ENCODE results near the gene TAS1R3. TPM values are rescaled to one million over a fixed set of nuclear protein-coding genes. Genes with fewer than 3 reads are reported as not detected.
A peak's percentile ranks its signal among the peaks of the same experiment; 100 is the strongest.
"Not testable (repeated sequence)": the region's sequence is repeated elsewhere in the genome, so short reads cannot be mapped to it uniquely, and the experiment has no call there.

Gene TAS1R3
- total RNA-seq, 1 donor from 2014 or later = 1.1 TPM

DNA sequence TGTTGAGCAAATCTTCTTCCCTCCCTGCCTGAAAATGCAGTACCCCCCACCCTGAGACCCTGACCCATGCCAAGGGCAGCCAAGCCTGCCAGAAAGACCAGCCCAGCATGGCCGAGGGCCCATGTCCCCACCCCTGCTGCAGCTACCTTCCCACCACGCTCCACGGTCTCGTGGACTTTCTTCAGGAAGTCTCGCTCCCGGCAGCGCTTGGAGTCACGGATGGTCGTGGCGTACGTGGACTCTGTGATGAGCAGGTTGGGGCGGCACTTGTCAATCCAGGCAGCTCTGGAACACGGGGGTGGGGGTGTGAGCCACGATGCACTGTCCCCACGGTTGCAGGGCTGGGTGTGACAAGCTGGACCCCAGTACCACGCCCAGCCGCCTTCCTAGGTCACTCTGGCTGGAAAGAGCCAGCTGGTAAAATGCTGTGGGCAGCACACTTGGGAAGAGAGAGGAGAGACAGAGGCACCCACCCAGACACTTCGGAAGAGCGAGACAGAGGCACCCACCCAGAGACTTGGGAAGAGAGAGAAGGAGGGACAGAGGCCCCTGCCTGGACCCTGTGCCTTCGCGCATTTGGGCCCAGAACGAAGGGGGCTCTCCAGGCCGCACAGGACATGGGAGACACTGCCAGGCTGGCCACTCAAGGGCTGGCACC, 16.3 kb upstream of the TAS1R3 start:
- H3K36me3 Mint-ChIP-seq (ENCODE audit: insufficient read depth) = peaks cover 3% of the 10 kb centered on the region
- TF ChIP-seq, protein P1, sequence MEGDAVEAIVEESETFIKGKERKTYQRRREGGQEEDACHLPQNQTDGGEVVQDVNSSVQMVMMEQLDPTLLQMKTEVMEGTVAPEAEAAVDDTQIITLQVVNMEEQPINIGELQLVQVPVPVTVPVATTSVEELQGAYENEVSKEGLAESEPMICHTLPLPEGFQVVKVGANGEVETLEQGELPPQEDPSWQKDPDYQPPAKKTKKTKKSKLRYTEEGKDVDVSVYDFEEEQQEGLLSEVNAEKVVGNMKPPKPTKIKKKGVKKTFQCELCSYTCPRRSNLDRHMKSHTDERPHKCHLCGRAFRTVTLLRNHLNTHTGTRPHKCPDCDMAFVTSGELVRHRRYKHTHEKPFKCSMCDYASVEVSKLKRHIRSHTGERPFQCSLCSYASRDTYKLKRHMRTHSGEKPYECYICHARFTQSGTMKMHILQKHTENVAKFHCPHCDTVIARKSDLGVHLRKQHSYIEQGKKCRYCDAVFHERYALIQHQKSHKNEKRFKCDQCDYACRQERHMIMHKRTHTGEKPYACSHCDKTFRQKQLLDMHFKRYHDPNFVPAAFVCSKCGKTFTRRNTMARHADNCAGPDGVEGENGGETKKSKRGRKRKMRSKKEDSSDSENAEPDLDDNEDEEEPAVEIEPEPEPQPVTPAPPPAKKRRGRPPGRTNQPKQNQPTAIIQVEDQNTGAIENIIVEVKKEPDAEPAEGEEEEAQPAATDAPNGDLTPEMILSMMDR (IDR thresholded peaks at IDR 0.05; ENCODE audit: unreplicated experiment) = no peak
- H3K4me3 Mint-ChIP-seq (ENCODE audit: low read depth) = no peak overlapping the region
- peaks cover 1% of the 10 kb centered on the region for H3K4me1 Mint-ChIP-seq (ENCODE audit: low read depth)
- H3K27me3 Mint-ChIP-seq = no peaks in the 10 kb centered on the region
- no peak for DNase-seq (ENCODE audit: low spot score, unreplicated experiment)
- no peak overlapping the region for H3K27ac Mint-ChIP-seq
- H3K9me3 Mint-ChIP-seq (ENCODE audit: low read depth) = no peaks in the 10 kb centered on the region

DNA sequence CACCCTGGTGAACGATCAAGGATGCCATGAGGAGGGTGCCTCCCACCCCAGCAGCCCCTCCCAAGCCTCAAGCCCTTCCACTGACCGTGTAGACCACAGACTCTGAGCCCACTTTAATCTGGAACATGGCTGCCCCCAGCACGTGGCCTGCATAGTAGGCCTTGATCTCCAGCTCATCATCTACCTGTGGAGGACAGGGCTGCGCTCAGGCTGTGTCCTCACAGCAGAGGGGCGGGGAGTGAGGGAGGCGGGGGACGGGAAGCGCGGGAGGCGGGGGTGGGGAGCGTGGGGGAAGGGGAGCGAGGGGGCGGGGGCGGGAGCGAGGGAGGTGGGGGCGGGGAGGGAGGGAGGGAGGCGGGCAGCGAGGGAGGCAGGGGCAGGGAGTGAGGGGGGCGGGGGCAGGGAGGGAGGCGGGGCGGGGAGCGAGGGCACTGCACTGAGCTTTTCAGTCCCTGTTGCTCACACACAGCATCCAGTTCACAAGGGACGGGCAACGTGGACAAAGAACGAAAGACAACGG, 15.6 kb upstream of the TAS1R3 start:
- no peak for DNase-seq (ENCODE audit: low spot score, unreplicated experiment)
- no peaks in the 10 kb centered on the region for H3K9me3 Mint-ChIP-seq (ENCODE audit: low read depth)
- peaks cover 3% of the 10 kb centered on the region for H3K36me3 Mint-ChIP-seq (ENCODE audit: insufficient read depth)
- TF ChIP-seq, protein P1 (IDR thresholded peaks at IDR 0.05; ENCODE audit: unreplicated experiment) = no peak
- peaks cover 1% of the 10 kb centered on the region for H3K4me1 Mint-ChIP-seq (ENCODE audit: low read depth)
- no peak overlapping the region for H3K4me3 Mint-ChIP-seq (ENCODE audit: low read depth)
- H3K27me3 Mint-ChIP-seq = no peaks in the 10 kb centered on the region
- H3K27ac Mint-ChIP-seq = peak overlapping the region; percentile 19

DNA sequence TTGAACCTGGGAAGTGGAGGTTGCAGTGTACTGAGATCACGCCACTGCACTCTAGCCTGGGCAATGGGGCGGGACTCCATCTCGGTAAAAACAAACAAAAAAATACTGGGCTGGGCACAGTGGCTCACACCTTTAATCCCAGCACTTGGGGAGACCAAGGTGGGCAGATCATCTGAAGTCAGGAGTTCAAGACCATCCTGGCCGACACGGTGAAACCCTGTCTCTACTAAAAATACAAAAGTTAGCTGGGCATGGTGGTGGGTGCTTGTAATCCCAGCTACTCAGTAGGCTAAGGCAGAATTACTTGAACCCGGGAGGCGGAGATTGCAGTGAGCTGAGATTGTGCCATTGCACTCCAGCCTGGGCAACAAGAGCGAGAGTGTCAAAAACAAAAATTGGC, 14.9 kb upstream of the TAS1R3 start:
- not testable (repeated sequence) for H3K27me3 Mint-ChIP-seq; H3K4me1 Mint-ChIP-seq (ENCODE audit: low read depth); H3K36me3 Mint-ChIP-seq (ENCODE audit: insufficient read depth); H3K9me3 Mint-ChIP-seq (ENCODE audit: low read depth); DNase-seq (ENCODE audit: low spot score, unreplicated experiment); H3K4me3 Mint-ChIP-seq (ENCODE audit: low read depth)
- H3K27ac Mint-ChIP-seq = peak overlapping the region; percentile 37

DNA sequence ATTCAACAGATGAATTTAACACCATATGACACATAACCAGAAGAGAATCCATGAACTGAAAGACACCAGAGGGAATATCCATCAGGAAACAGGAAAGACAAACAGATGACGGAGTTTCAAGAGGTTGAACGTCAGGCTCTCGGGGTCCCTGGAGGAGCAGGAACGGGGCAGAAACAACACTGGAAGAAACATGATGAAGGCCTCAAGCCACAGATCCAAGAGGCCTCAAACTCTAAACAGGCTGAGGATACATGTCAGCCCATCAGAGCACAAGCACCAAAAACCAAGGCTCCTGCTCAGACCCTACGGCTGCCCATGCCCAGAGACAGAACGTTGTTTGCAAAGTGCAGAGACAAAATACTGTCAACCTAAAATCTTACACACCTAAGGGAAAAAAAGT, 13.7 kb upstream of the TAS1R3 start:
- no peak overlapping the region for H3K4me3 Mint-ChIP-seq (ENCODE audit: low read depth)
- H3K27me3 Mint-ChIP-seq = no peaks in the 10 kb centered on the region
- DNase-seq (ENCODE audit: low spot score, unreplicated experiment) = no peak
- no peaks in the 10 kb centered on the region for H3K9me3 Mint-ChIP-seq (ENCODE audit: low read depth)
- H3K36me3 Mint-ChIP-seq (ENCODE audit: insufficient read depth) = peaks cover 3% of the 10 kb centered on the region
- TF ChIP-seq, protein P1 (IDR thresholded peaks at IDR 0.05; ENCODE audit: unreplicated experiment) = no peak
- H3K4me1 Mint-ChIP-seq (ENCODE audit: low read depth) = peaks cover 4% of the 10 kb centered on the region
- no peak overlapping the region for H3K27ac Mint-ChIP-seq

DNA sequence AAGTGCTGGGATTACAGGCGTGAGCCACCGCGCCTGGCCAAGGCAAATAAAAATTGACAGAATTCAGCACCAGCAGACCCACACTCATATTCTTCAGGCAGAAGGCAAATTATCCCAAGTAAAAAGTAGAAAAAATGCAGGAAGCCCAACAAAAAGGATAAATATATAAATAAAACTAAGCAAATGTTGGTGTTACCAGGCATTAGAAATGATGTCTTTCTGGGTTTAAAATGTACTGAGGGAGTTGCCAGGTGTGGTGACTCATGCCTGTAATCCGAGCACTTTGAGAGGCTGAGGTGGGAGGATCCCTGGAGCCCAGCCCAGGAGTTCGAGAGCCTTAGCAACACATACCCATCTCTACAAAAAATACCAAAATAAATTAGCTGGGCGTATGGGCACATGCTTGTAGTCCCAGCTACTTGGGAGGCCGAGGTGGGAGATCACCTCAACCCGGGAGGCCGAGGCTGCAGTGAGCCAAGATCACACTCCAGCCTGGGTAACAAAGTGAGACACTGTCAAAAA, 12.9 kb upstream of the TAS1R3 start:
- Mint-ChIP-seq H3K27ac (no peak overlapping the region), H3K36me3 (ENCODE audit: insufficient read depth) (peaks cover 3% of the 10 kb centered on the region)

More for the DNA sequence above, 12.9 kb upstream of the TAS1R3 start:
- H3K9me3 Mint-ChIP-seq (ENCODE audit: low read depth) = no peaks in the 10 kb centered on the region
- DNase-seq (ENCODE audit: low spot score, unreplicated experiment) = no peak
- no peaks in the 10 kb centered on the region for H3K27me3 Mint-ChIP-seq
- H3K4me1 Mint-ChIP-seq (ENCODE audit: low read depth) = peaks cover 4% of the 10 kb centered on the region
- TF ChIP-seq, protein P1 (IDR thresholded peaks at IDR 0.05; ENCODE audit: unreplicated experiment) = no peak
- H3K4me3 Mint-ChIP-seq (ENCODE audit: low read depth) = no peak overlapping the region
